HG03520 (cell line): ENCODE measurements around the gene HUNK.

ENCODE experiments used
- ATAC-seq: cut with Tn5 transposase; IDR thresholded peaks from one replicate; pipeline ENCODE4 v1.9.1; 2021; ENCODE audit warnings: mild to moderate bottlenecking, moderate library complexity; ENCODE audit not compliant: unreplicated experiment

Gene HUNK

GRCh38 chr21:31991356-31992331 is 118.8 kb downstream of the HUNK start:
- ATAC-seq, result no peak

GRCh38 chr21:31992391-31992790 is 119.6 kb downstream of the HUNK start:
- ATAC-seq, result no peak

GRCh38 chr21:31993826-31994825 is 121.3 kb downstream of the HUNK start:
- no peak for ATAC-seq

- ATAC-seq, result no peak
These were observed 124.4 kb downstream of the HUNK start for GRCh38 chr21:31997191-31997590.

GRCh38 chr21:31999810-32000468 is 127.1 kb downstream of the HUNK start:
- no peak for ATAC-seq

GRCh38 chr21:32001390-32001789 is 128.6 kb downstream of the HUNK start:
- no peak for ATAC-seq

- ATAC-seq, result no peak
These were observed 130.6 kb downstream of the HUNK start for GRCh38 chr21:32003411-32003810.

GRCh38 chr21:32004291-32004690 is 131.5 kb downstream of the HUNK start:
- ATAC-seq, result no peak

- ATAC-seq, result no peak
These were observed 134.6 kb downstream of the HUNK start for GRCh38 chr21:32007456-32007855.

GRCh38 chr21:32008714-32009113 is 135.9 kb downstream of the HUNK start:
- no peak for ATAC-seq

- ATAC-seq, result no peak
These were observed 136.4 kb downstream of the HUNK start for GRCh38 chr21:32009263-32009662.

- no peak for ATAC-seq
These were observed 142.8 kb downstream of the HUNK start for GRCh38 chr21:32015461-32016139.

- ATAC-seq, result no peak
These were observed 145.6 kb downstream of the HUNK start for GRCh38 chr21:32018381-32018780.

GRCh38 chr21:32020564-32020963 is 147.7 kb downstream of the HUNK start:
- ATAC-seq, result no peak

GRCh38 chr21:32021319-32021994 is 148.6 kb downstream of the HUNK start:
- ATAC-seq, result no peak

- no peak for ATAC-seq
These were observed 149.3 kb downstream of the HUNK start for GRCh38 chr21:32022146-32022545.

- no peak for ATAC-seq
These were observed 157.4 kb downstream of the HUNK start for GRCh38 chr21:32030146-32030652.

- no peak for ATAC-seq
These were observed 162.0 kb downstream of the HUNK start for GRCh38 chr21:32034850-32035249.

GRCh38 chr21:32035617-32036016 is 162.8 kb downstream of the HUNK start:
- ATAC-seq, result no peak

GRCh38 chr21:32036756-32037155 is 163.9 kb downstream of the HUNK start:
- no peak for ATAC-seq
